Activated CD4-positive, alpha-beta T cell treated with anti-CD3 and anti-CD28 coated beads for 4 hours (primary cell): ENCODE data around the gene HELZ2.

Source experiments
- DNase-seq, 2 donors: peaks; one replicate each; pipeline ENCODE4 v3.0.0-alpha.2; 2020

Gene HELZ2

GRCh38 chr20:63537525-63538203, 36.4 kb downstream of the HELZ2 start:
- DNase-seq: peak; percentile 90 to 91

GRCh38 chr20:63536997-63537524, 37.0 kb downstream of the HELZ2 start, which contains the start of gene PTK6:
Gene PTK6, minus strand, starts transcription at chr20:63537376. Its CDS starts 62 bp downstream, at chr20:63537314.
- DNase-seq: no peak

- DNase-seq: no peak
These were observed 37.6 kb downstream of the HELZ2 start for GRCh38 chr20:63536241-63536977.

- no peak for DNase-seq
These were observed 39.0 kb downstream of the HELZ2 start for GRCh38 chr20:63534831-63535651.

GRCh38 chr20:63534427-63534830, 39.6 kb downstream of the HELZ2 start:
- DNase-seq: no peak

GRCh38 chr20:63533871-63534393, 40.1 kb downstream of the HELZ2 start:
- DNase-seq: no peak

GRCh38 chr20:63533388-63533787, 40.7 kb downstream of the HELZ2 start:
- DNase-seq: no peak

GRCh38 chr20:63532449-63532971, 41.5 kb downstream of the HELZ2 start:
- DNase-seq: no peak

- DNase-seq: no peak
These were observed 42.2 kb downstream of the HELZ2 start for GRCh38 chr20:63531686-63532448.

- no peak for DNase-seq
These were observed 43.3 kb downstream of the HELZ2 start for GRCh38 chr20:63530788-63531160.

- DNase-seq: no peak
These were observed 43.9 kb downstream of the HELZ2 start for GRCh38 chr20:63529861-63530787.

GRCh38 chr20:63529180-63529860, 44.7 kb downstream of the HELZ2 start:
- no peak for DNase-seq

GRCh38 chr20:63527184-63527583, 46.9 kb downstream of the HELZ2 start:
- DNase-seq: no peak

GRCh38 chr20:63525971-63526370, 48.1 kb downstream of the HELZ2 start:
- DNase-seq: no peak

- DNase-seq: no peak
These were observed 48.9 kb downstream of the HELZ2 start for GRCh38 chr20:63525185-63525584.
